Calu3 (cell line): ENCODE results near the gene TCF3. TPM values are rescaled to one million over a fixed set of nuclear protein-coding genes. Genes with fewer than 3 reads are reported as not detected.

Source experiments
- BruUV-seq: library from RNA; stranded (reverse); fragments of 400-500 nt; replicated peaks from 2 replicates; lab custom pipeline; 2021; lab: Mats Ljungman, UMichigan
- CTCF ChIA-PET: fragments of 300-600 bp; sonication (Branson Sonifier 250); formaldehyde crosslinking; loops from one replicate; lab custom pipeline; 2022; ENCODE audit warnings: antibody characterized with exemption; lab: Charles Lee
- DNase-seq: peaks from one replicate; pipeline ENCODE4 v3.0.0; 2022
- H3K27ac Mint-ChIP-seq: one replicate; pipeline ENCODE4 v1.8.0; 2022; ENCODE audit warnings: mixed read lengths; ENCODE audit not compliant: unreplicated experiment
- H3K27me3 Mint-ChIP-seq: one replicate; pipeline ENCODE4 v1.8.0; 2022; ENCODE audit warnings: mixed read lengths; ENCODE audit not compliant: unreplicated experiment
- H3K36me3 Mint-ChIP-seq: one replicate; pipeline ENCODE4 v1.8.0; 2022; ENCODE audit warnings: mild to moderate bottlenecking, moderate library complexity, mixed read lengths; ENCODE audit not compliant: insufficient read depth, unreplicated experiment
- H3K4me1 Mint-ChIP-seq: one replicate; pipeline ENCODE4 v1.8.0; 2022; ENCODE audit warnings: mild to moderate bottlenecking, low read depth, mixed read lengths; ENCODE audit not compliant: unreplicated experiment
- H3K4me3 Mint-ChIP-seq: one replicate; pipeline ENCODE4 v1.8.0; 2022; ENCODE audit warnings: mild to moderate bottlenecking, low read depth, moderate library complexity, mixed read lengths; ENCODE audit not compliant: unreplicated experiment
- H3K9me3 Mint-ChIP-seq: one replicate; pipeline ENCODE4 v1.8.0; 2022; ENCODE audit warnings: low read depth, mixed read lengths; ENCODE audit not compliant: unreplicated experiment
- CTCF ChIP-seq: fragments of 200-600 bp; IDR thresholded peaks from one replicate; pipeline ENCODE4 v1.8.0; 2022; ENCODE audit warnings: antibody characterized with exemption; ENCODE audit not compliant: unreplicated experiment
- intact Hi-C: fragments of 100-400 bp; cut with micrococcal nuclease; formaldehyde crosslinking; loops from one replicate; pipeline ENCODE4 v1.10.0; 2022; ENCODE audit not compliant: unreplicated experiment
- total RNA-seq: library from RNA; stranded (reverse); gene quantifications from 2 replicates; pipeline ENCODE4 v1.2.3, GENCODE V29; 2022

TCF3 gene
- total RNA-seq, 1 experiment from 2014 or later = 102 TPM

GRCh38 chr19:1621574-1621973, 30.8 kb downstream of the TCF3 start:
- no peak overlapping the region for H3K27ac Mint-ChIP-seq
- CTCF ChIA-PET = no interaction called here
- no peak for DNase-seq
- H3K36me3 Mint-ChIP-seq = peaks cover 35% of the 10 kb centered on the region
- TF ChIP-seq CTCF = no peak
- no peaks in the 10 kb centered on the region for H3K9me3 Mint-ChIP-seq
- intact Hi-C loops = no loop called here
- H3K4me1 Mint-ChIP-seq = peaks cover 6% of the 10 kb centered on the region
- no peaks in the 10 kb centered on the region for H3K27me3 Mint-ChIP-seq
- no peak overlapping the region for H3K4me3 Mint-ChIP-seq
- BruUV-seq = no TSS peak

- Mint-ChIP-seq H3K36me3 (peaks cover 32% of the 10 kb centered on the region), H3K27me3 (no peaks in the 10 kb centered on the region), H3K4me1 (peaks cover 6% of the 10 kb centered on the region), H3K27ac (no peak overlapping the region), H3K9me3 (no peaks in the 10 kb centered on the region), H3K4me3 (no peak overlapping the region)
- BruUV-seq = no TSS peak
- CTCF ChIA-PET = no interaction called here
- TF ChIP-seq CTCF = no peak
- intact Hi-C loops = no loop called here
- DNase-seq = no peak
These were observed 31.4 kb downstream of the TCF3 start for GRCh38 chr19:1621021-1621420.

- Mint-ChIP-seq H3K9me3 (no peaks in the 10 kb centered on the region), H3K4me3 (no peak overlapping the region), H3K27me3 (no peaks in the 10 kb centered on the region), H3K4me1 (peaks cover 6% of the 10 kb centered on the region), H3K27ac (no peak overlapping the region), H3K36me3 (peaks cover 33% of the 10 kb centered on the region)
- DNase-seq = no peak
- intact Hi-C loops = no loop called here
- no peak for TF ChIP-seq CTCF
- BruUV-seq = no TSS peak
- CTCF ChIA-PET = no interaction called here
These were observed 31.9 kb downstream of the TCF3 start for GRCh38 chr19:1620502-1620901.

GRCh38 chr19:1619703-1620102, 32.7 kb downstream of the TCF3 start:
- no peaks in the 10 kb centered on the region for H3K27me3 Mint-ChIP-seq
- peaks cover 6% of the 10 kb centered on the region for H3K4me1 Mint-ChIP-seq
- CTCF ChIA-PET = interaction anchor here (0.6 kb wide), 1 partner anchor 128 kb away, joined by 5 read pairs; no protein-coding TSS in a partner anchor
- no TSS peak for BruUV-seq
- no peak overlapping the region for H3K4me3 Mint-ChIP-seq
- peaks cover 40% of the 10 kb centered on the region for H3K36me3 Mint-ChIP-seq
- no peaks in the 10 kb centered on the region for H3K9me3 Mint-ChIP-seq
- no peak for DNase-seq
- no peak for TF ChIP-seq CTCF
- intact Hi-C loops = no loop called here
- no peak overlapping the region for H3K27ac Mint-ChIP-seq

GRCh38 chr19:1619094-1619439, 33.3 kb downstream of the TCF3 start:
- no peak for TF ChIP-seq CTCF
- DNase-seq = no peak
- CTCF ChIA-PET = no interaction called here
- no peak overlapping the region for H3K27ac Mint-ChIP-seq
- no peaks in the 10 kb centered on the region for H3K27me3 Mint-ChIP-seq
- peaks cover 6% of the 10 kb centered on the region for H3K4me1 Mint-ChIP-seq
- peaks cover 44% of the 10 kb centered on the region for H3K36me3 Mint-ChIP-seq
- intact Hi-C loops = no loop called here
- BruUV-seq = no TSS peak
- no peak overlapping the region for H3K4me3 Mint-ChIP-seq
- no peaks in the 10 kb centered on the region for H3K9me3 Mint-ChIP-seq
